Immature natural killer cell (primary cell): ENCODE results near the gene AIFM3. TPM values are rescaled to one million over a fixed set of nuclear protein-coding genes. Genes with fewer than 3 reads are reported as not detected.
"Not testable (repeated sequence)": the region's sequence is repeated elsewhere in the genome, so short reads cannot be mapped to it uniquely, and the experiment has no call there.

Experiments used
- DNase-seq, 3 donors: peaks; one replicate each; pipeline ENCODE4 v3.0.0; 2022; ENCODE audit warnings: mixed read lengths in 1 of 3
- H3K27ac Mint-ChIP-seq, 6 donors: one replicate each; pipeline ENCODE4 v1.8.0; 2020; ENCODE audit warnings: mixed read lengths in 6 of 6, mild to moderate bottlenecking in 5 of 6, inconsistent platforms in 4 of 6, moderate library complexity in 3 of 6
- H3K27me3 Mint-ChIP-seq, 3 donors: one replicate each; pipeline ENCODE4 v1.8.0; 2020 to 2021; ENCODE audit warnings: low read depth in 3 of 3, mild to moderate bottlenecking in 3 of 3, mixed read lengths in 3 of 3, moderate library complexity in 3 of 3, inconsistent platforms in 1 of 3
- H3K36me3 Mint-ChIP-seq, 3 donors: one replicate each; pipeline ENCODE4 v1.8.0; 2020; ENCODE audit warnings: mixed read lengths in 3 of 3, inconsistent platforms in 2 of 3, mild to moderate bottlenecking in 2 of 3
- H3K4me1 Mint-ChIP-seq, 2 donors: one replicate each; pipeline ENCODE4 v1.8.0; 2020; ENCODE audit warnings: inconsistent platforms in 2 of 2, mild to moderate bottlenecking in 2 of 2, mixed read lengths in 2 of 2, moderate library complexity in 1 of 2
- H3K4me3 Mint-ChIP-seq, 5 donors: one replicate each; pipeline ENCODE4 v1.8.0; 2020; ENCODE audit warnings: mild to moderate bottlenecking in 5 of 5, mixed read lengths in 5 of 5, inconsistent platforms in 3 of 5, moderate library complexity in 3 of 5
- H3K9me3 Mint-ChIP-seq, 6 donors: one replicate each; pipeline ENCODE4 v1.8.0; 2020; ENCODE audit warnings: mild to moderate bottlenecking in 6 of 6, mixed read lengths in 6 of 6, inconsistent platforms in 4 of 6, moderate library complexity in 3 of 6
- polyA plus RNA-seq, 3 donors: library from polyadenylated mRNA; unstranded; fragments of 300-500 nt; fragmentation: Illumina TruSeq; gene quantifications; one replicate each; pipeline ENCODE4 v1.2.3, GENCODE V29; 2021

Gene AIFM3
- polyA plus RNA-seq, 3 donors from 2014 or later, result 0.30 to 1.4 TPM; not detected in 1

- peaks cover 6 to 7% of the 10 kb centered on the region in 2 donors for H3K4me1 Mint-ChIP-seq
- no peak for DNase-seq
- no peaks in the 10 kb centered on the region for H3K36me3 Mint-ChIP-seq
- peaks cover 5 to 15% (median 9%) of the 10 kb centered on the region in 3 donors for H3K27me3 Mint-ChIP-seq
- peak overlapping the region in 2 of 5 donors; percentile 18 to 32 for H3K4me3 Mint-ChIP-seq
- H3K9me3 Mint-ChIP-seq, result no peaks in the 10 kb centered on the region
- no peak overlapping the region for H3K27ac Mint-ChIP-seq
Measured at GRCh38 chr22:20965888-20966855, 883 bp upstream of the AIFM3 start.

GRCh38 chr22:20967697-20968211, 699 bp downstream of the AIFM3 start:
- no peak for DNase-seq
- Mint-ChIP-seq H3K9me3 (no peaks in the 10 kb centered on the region), H3K4me1 (peaks cover 5 to 6% of the 10 kb centered on the region in 2 donors), H3K27me3 (peaks cover 5 to 12% (median 7%) of the 10 kb centered on the region in 3 donors), H3K27ac (no peak overlapping the region), H3K36me3 (no peaks in the 10 kb centered on the region), H3K4me3 (no peak overlapping the region)

GRCh38 chr22:20968281-20968977, 1.4 kb downstream of the AIFM3 start:
- H3K36me3 Mint-ChIP-seq, result no peaks in the 10 kb centered on the region
- H3K4me3 Mint-ChIP-seq, result no peak overlapping the region
- H3K27ac Mint-ChIP-seq, result peak overlapping the region in 1 of 6 donors; percentile 45
- peaks cover 5 to 12% (median 7%) of the 10 kb centered on the region in 3 donors for H3K27me3 Mint-ChIP-seq
- no peak for DNase-seq
- no peaks in the 10 kb centered on the region for H3K9me3 Mint-ChIP-seq
- H3K4me1 Mint-ChIP-seq, result peaks cover 5 to 6% of the 10 kb centered on the region in 2 donors

- Mint-ChIP-seq H3K4me3 (no peak overlapping the region), H3K9me3 (no peaks in the 10 kb centered on the region), H3K36me3 (no peaks in the 10 kb centered on the region), H3K4me1 (no peaks in the 10 kb centered on the region), H3K27ac (no peak overlapping the region), H3K27me3 (peaks cover 0 to 2% (median 2%) of the 10 kb centered on the region in 3 donors)
- DNase-seq, result no peak
Measured at GRCh38 chr22:20970939-20971657, 4.0 kb downstream of the AIFM3 start.

GRCh38 chr22:20972014-20972694, 5.1 kb downstream of the AIFM3 start:
- not testable (repeated sequence) for H3K4me3 Mint-ChIP-seq, H3K4me1 Mint-ChIP-seq, H3K27me3 Mint-ChIP-seq, H3K27ac Mint-ChIP-seq, DNase-seq, H3K9me3 Mint-ChIP-seq, H3K36me3 Mint-ChIP-seq

GRCh38 chr22:20972933-20973577, 6.0 kb downstream of the AIFM3 start:
- Mint-ChIP-seq H3K4me3 (no peak overlapping the region), H3K4me1 (no peaks in the 10 kb centered on the region), H3K36me3 (no peaks in the 10 kb centered on the region), H3K9me3 (no peaks in the 10 kb centered on the region), H3K27me3 (peaks cover 0 to 3% (median 2%) of the 10 kb centered on the region in 3 donors), H3K27ac (no peak overlapping the region)
- DNase-seq, result no peak

GRCh38 chr22:20973634-20974286, 6.7 kb downstream of the AIFM3 start:
- Mint-ChIP-seq H3K27me3 (peaks cover 0 to 3% (median under 1%) of the 10 kb centered on the region in 3 donors), H3K4me1 (no peaks in the 10 kb centered on the region), H3K9me3 (no peaks in the 10 kb centered on the region), H3K4me3 (no peak overlapping the region), H3K27ac (no peak overlapping the region), H3K36me3 (no peaks in the 10 kb centered on the region)
- no peak for DNase-seq

- peaks cover 3 to 4% of the 10 kb centered on the region in 2 donors for H3K4me1 Mint-ChIP-seq
- no peak for DNase-seq
- no peak overlapping the region for H3K27ac Mint-ChIP-seq
- H3K4me3 Mint-ChIP-seq, result no peak overlapping the region
- H3K27me3 Mint-ChIP-seq, result peaks cover 0 to 3% (median 0%) of the 10 kb centered on the region in 3 donors
- no peaks in the 10 kb centered on the region for H3K36me3 Mint-ChIP-seq
- H3K9me3 Mint-ChIP-seq, result no peaks in the 10 kb centered on the region
Measured at GRCh38 chr22:20974336-20974955, 7.4 kb downstream of the AIFM3 start.

GRCh38 chr22:20975541-20976290, 8.7 kb downstream of the AIFM3 start:
- no peak overlapping the region for H3K4me3 Mint-ChIP-seq
- DNase-seq, result no peak
- peaks cover 0 to 3% (median 0%) of the 10 kb centered on the region in 3 donors for H3K27me3 Mint-ChIP-seq
- peaks cover 7 to 12% of the 10 kb centered on the region in 2 donors for H3K4me1 Mint-ChIP-seq
- no peaks in the 10 kb centered on the region for H3K36me3 Mint-ChIP-seq
- H3K9me3 Mint-ChIP-seq, result no peaks in the 10 kb centered on the region
- H3K27ac Mint-ChIP-seq, result no peak overlapping the region

GRCh38 chr22:20976291-20976877, 9.3 kb downstream of the AIFM3 start:
- Mint-ChIP-seq H3K4me1 (peaks cover 13 to 17% of the 10 kb centered on the region in 2 donors), H3K36me3 (no peaks in the 10 kb centered on the region), H3K27ac (no peak overlapping the region), H3K27me3 (peaks cover 0 to 5% (median 0%) of the 10 kb centered on the region in 3 donors), H3K9me3 (no peaks in the 10 kb centered on the region), H3K4me3 (no peak overlapping the region)
- no peak for DNase-seq

- Mint-ChIP-seq H3K27ac (no peak overlapping the region), H3K4me1 (peaks cover 16 to 20% of the 10 kb centered on the region in 2 donors), H3K36me3 (no peaks in the 10 kb centered on the region), H3K27me3 (peaks cover 0 to 9% (median 0%) of the 10 kb centered on the region in 3 donors), H3K9me3 (no peaks in the 10 kb centered on the region), H3K4me3 (no peak overlapping the region)
- DNase-seq, result no peak
Measured at GRCh38 chr22:20977019-20977418, 10.0 kb downstream of the AIFM3 start.
